ENCODE data around the gene PIP4K2C.

Gene PIP4K2C

DNA sequence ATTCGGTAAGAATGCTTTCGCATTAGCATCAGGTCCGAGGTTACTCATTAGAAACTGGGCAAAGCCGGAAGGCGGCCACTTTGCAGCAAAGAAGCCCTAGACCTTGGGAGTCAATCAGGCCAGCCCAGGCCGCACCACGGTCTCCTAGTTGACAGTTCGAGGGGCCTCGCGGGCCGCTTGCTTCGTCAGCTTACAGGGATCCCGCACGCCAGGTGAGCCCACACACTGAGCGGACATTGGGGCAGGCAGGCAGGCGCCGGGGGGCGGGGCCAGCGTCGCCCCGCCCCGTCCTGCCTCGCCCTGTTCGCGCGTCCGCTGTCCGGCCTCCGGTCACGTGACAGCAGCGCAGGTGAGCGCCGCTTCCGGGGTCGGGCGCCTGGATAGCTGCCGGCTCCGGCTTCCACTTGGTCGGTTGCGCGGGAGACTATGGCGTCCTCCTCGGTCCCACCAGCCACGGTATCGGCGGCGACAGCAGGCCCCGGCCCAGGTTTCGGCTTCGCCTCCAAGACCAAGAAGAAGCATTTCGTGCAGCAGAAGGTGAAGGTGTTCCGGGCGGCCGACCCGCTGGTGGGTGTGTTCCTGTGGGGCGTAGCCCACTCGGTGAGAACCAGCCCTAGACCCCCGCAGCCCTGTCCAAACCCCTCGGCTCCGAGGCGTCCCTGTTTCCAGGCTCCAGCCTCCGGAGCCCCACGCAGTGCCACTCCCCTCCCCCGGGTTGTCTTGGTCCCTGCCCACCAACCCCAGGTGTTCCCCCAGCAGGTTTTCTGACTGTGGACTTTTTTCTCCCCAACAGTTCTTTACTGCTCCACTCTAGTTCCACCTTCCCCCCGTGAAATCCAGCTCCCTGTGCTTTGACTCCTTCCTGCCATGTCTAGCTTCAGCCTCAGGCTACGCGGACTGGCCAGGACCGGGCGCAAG is at the start of gene PIP4K2C:
TSS of gene PIP4K2C (plus strand) at position 329 of the 918 bp plus-strand sequence. CDS start at position 427, 98 bp downstream.
- FAIRE-seq (no peak), DNase-seq (ENCODE audit: insufficient read length, low spot score) (peak; percentile 92)
- TF ChIP-seq POLR2A (IDR thresholded peaks at IDR 0.05; ENCODE audit: low read depth, low read length): no peak; the same call in 1 of the 2 replicates

DNA sequence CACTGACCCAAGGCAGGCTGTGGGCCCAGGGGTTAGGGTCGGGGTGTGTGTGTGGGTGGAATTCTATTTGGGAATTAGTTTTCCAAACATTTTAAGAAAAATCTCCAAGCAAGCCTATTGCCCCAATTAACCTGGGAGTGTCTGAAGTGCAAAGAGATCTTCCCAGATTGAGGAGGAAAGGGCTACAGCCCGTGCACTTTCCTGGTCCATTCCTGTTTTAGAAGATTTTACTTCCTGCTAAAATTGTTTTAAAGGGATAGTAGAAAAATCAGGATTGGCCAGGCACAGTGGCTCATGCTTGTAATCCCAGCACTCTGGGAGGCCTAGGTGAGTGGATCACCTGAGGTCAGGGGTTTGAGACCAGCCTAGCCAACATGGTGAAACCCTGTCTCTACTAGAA is 49.3 kb upstream of the PIP4K2C start:
- TF ChIP-seq POLR2A (IDR thresholded peaks at IDR 0.05; ENCODE audit: low read depth, low read length): no peak
- DNase-seq (ENCODE audit: insufficient read length, low spot score) (no peak), FAIRE-seq (no peak)

DNA sequence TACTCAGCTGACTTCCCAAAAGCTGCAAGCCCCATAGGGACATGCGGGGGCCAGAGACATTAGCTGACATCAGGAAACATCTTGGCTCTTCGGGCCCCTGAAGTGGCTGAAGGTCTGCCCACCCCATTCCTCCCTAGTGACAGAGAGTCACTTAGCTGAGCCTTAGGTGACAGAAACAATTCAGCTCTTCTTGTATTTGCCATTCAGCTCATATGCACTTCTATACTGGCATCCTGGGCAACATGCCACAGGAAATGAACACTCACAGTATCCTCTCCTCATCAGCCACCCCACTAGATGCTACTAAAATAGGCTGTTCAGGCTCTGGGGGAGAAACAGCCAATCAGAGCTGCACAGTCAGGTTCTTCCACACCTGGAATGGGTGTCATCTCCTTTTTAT is 47.4 kb upstream of the PIP4K2C start:
- TF ChIP-seq POLR2A (IDR thresholded peaks at IDR 0.05; ENCODE audit: low read depth, low read length): no peak
- FAIRE-seq (no peak), DNase-seq (ENCODE audit: insufficient read length, low spot score) (no peak)

DNA sequence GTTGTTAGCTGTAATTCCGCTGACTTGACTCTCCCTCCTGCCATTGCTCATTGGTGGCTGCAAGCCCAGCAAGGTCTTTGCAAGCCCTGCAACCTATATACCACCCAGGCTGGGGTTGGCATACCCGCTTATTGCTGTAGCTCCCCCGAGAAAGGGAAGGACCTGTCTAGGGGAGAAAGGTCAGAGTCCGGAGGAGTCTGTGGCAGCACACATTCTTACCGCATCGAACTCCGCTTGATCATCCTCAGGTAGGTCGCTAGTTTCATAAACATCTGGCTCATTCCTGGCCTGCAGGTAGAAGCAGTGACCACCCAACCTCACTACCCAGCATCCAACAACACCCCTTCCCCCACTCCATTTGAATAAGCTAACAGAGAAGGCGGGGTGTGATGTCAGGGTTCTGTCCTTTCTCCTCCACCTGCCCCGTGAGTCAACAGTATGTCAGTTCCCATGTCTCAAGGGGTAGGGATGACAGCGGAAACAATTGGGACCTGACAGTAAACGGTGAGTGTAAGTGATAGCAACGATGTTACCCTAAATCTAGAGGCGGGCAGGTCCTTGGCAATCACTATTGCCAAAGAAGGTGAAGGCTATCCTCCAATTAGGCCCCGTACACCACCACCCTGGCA is 45.1 kb upstream of the PIP4K2C start:
- DNase-seq (ENCODE audit: insufficient read length, low spot score) (no peak), FAIRE-seq (no peak)
- TF ChIP-seq POLR2A (IDR thresholded peaks at IDR 0.05; ENCODE audit: low read depth, low read length): no peak

DNA sequence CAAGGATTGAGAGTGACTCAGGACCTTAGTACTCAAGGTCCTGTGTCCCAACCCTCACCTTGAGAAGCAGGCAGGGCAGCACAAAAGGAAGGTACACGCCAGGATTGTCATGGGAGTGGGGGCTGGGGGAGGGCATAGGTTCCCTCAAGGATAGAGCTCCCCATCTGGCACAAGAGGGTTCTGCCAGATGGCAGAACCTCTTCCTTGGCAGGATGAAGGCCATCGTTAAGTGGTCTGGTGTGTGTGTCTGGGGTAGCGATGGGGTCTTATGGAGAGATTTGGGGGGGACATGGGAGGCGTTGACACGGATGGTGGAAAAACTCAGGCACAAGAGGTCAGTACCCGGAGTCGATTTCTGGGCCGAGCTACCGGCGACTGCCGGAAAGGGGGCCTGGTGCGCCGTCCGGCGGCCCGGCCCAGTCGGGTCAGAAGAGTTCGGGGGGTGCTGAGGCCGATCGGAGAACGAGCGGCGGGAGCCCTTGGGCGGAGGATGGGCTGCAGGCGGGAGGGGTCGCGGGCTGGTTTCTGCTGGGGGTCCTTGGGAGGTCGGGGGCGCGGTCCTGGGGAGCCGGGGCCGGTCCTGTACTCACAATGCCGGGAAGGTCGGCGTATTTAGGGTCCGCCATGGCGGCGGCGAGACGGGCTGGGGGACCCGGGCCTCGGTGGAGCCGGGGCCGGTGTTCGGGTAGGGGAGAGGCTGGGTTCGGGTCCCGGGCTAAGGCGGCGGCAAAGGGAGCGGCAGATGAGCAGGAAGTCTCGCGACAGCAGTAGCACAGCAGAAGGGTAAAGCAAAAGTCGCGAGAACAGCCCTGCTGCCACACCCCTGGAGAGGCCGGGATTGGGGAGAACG is 44.3 kb upstream of the PIP4K2C start, which contains the start of gene DCTN2:
TSS of gene DCTN2 (minus strand) at position 755 of the 850 bp plus-strand sequence. CDS start at position 626, 129 bp downstream.
- TF ChIP-seq POLR2A (IDR thresholded peaks at IDR 0.05; ENCODE audit: low read depth, low read length): peak; percentile 39; the same call in 1 of the 2 replicates
- FAIRE-seq: no peak
- peak; percentile 98 for DNase-seq (ENCODE audit: insufficient read length, low spot score)

DNA sequence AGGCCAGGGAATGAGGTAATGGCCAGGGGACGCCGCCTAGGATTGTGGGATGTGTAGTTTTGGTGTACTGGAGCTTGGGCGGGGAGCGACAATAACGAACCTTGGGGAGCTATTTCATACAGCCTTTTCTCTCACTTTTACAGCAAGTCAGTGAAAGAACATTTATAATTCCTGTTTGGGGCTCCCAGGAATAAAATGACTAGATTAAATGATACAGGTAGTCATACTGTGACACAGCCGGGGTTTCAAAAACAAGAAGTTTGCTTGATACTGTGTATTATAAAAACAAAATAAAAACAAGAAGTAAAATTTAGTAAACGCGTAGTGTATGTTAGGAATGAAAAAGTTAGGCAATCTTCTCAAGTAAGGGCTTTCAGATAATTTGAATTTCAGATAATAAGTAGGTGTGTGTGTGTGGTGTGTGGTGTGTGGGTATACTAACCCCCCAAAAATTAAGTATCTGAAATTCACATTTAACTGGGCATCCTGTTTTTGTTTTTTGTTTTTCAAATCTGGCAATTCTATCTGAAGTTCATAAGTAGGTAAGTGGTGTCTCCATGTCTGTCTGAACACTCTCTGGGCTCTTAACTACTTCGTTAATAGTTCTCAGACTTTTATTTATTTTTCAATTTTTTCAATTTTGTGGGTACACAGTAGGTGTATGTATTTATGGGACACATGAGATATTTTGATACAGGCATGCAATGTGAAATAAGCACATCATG is 43.5 kb upstream of the PIP4K2C start:
- FAIRE-seq (peak; percentile 73), DNase-seq (ENCODE audit: insufficient read length, low spot score) (no peak)
- no peak for TF ChIP-seq POLR2A (IDR thresholded peaks at IDR 0.05; ENCODE audit: low read depth, low read length)

DNA sequence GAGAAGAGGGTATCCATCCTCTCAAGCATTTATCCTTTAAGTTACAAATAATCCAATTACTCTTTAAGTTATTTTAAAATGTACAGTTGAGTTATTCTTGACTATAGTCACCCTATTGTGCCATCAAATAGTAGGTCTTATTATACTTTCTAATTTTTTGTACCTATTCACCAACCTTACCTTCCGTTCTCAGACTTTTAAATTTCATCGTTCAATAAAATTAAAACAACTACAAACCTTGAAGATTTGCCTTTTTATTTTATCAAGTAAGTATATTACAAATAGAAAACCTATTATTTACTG is 43.0 kb upstream of the PIP4K2C start:
- no peak for TF ChIP-seq POLR2A (IDR thresholded peaks at IDR 0.05; ENCODE audit: low read depth, low read length)
- DNase-seq (ENCODE audit: insufficient read length, low spot score) (no peak), FAIRE-seq (no peak)

DNA sequence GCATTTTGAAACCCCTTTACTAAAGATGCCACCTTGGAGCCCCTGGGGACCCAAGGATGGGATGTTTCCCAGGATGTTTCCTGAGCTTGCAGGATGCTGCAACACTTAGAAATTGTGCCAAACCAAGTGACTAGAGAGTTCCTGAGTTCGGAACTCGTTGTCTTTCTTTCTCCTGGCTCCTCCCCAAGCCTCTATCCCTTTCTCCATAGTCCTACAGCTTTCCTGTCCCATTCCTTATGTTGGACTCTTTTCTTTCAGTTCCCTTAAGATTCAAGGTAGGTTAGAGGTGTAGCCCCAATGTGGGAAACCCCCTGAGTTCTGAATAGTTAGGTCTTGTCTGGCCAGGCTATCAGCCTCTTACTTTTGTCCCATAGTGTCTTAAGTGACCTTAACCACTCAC is 42.5 kb upstream of the PIP4K2C start:
- TF ChIP-seq POLR2A (IDR thresholded peaks at IDR 0.05; ENCODE audit: low read depth, low read length): no peak
- DNase-seq (ENCODE audit: insufficient read length, low spot score) (no peak), FAIRE-seq (no peak)

DNA sequence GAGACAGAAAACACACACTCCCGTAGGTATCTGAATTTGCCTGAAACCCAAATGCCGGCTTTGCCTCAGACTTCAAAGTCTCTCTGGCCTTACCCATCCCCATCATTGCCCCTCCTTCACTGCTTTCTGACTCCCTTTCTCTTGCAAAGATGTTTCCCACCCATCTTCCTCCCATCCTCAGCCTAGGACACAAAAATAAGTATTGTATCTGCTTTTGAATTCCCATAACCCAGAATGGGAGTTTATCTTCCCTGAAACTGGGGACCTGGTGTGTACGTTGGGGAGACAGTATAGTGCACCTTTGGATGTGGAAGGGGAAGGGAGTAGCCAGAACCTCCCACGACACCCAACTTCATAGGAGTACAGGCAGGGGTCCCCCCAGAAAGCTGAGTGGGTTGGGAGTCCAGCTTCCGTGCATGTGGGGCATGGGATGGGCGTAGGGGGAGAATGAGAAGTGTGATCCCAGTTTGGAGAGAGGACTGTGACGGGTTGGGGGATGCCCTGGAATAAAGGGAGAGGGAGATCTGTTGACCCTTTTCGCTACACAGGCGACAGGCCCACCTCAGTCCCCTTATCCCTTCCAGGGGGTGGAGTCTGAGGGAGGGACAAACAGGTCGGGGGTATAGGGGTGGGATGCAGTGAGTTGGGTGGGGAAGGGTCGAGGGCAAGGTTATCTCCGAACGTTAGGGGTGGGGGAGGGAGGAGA is 41.6 kb upstream of the PIP4K2C start:
- no peak for DNase-seq (ENCODE audit: insufficient read length, low spot score)
- FAIRE-seq: no peak

DNA sequence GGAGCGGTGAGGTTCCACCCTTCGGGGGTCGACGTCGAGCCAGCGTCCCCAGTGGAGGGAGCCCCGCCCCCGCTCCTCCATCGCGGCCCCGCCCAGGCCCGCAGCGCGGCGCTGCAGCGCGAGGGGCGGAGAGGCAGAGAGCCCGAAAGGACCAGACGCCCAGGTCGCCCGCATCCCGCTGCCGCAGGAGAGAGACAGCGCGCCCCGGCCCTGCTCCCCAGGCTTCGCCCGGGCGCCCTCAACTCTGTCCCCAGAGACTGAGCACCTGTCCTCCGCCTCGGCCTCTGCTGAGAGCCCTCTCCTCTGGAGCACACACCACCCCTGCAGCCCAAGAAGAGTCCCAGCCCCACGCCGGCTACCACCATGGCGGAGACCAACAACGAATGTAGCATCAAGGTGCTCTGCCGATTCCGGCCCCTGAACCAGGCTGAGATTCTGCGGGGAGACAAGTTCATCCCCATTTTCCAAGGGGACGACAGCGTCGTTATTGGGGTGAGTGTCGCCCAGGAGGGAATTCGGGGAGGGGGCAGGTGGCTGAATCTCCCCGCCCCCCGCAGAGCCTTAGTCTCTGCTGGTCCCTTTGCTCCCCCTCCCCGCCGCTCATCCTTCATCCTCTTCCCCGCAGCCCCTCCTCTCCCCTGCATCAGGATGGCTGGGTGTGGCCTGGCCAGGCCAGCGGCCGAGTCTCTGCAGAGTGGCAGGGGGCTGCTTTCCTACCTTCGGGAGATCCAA is 40.9 kb upstream of the PIP4K2C start, which contains the start of gene KIF5A:
TSS of gene KIF5A (plus strand) at position 136 of the 732 bp plus-strand sequence. CDS start at position 364, 228 bp downstream.
- DNase-seq (ENCODE audit: insufficient read length, low spot score): peak; percentile 70
- TF ChIP-seq POLR2A (IDR thresholded peaks at IDR 0.05; ENCODE audit: low read depth, low read length): peak; percentile 63
- FAIRE-seq: no peak

More for the DNA sequence above, 41.6 kb upstream of the PIP4K2C start:
- no peak for TF ChIP-seq POLR2A (IDR thresholded peaks at IDR 0.05; ENCODE audit: low read depth, low read length)

DNA sequence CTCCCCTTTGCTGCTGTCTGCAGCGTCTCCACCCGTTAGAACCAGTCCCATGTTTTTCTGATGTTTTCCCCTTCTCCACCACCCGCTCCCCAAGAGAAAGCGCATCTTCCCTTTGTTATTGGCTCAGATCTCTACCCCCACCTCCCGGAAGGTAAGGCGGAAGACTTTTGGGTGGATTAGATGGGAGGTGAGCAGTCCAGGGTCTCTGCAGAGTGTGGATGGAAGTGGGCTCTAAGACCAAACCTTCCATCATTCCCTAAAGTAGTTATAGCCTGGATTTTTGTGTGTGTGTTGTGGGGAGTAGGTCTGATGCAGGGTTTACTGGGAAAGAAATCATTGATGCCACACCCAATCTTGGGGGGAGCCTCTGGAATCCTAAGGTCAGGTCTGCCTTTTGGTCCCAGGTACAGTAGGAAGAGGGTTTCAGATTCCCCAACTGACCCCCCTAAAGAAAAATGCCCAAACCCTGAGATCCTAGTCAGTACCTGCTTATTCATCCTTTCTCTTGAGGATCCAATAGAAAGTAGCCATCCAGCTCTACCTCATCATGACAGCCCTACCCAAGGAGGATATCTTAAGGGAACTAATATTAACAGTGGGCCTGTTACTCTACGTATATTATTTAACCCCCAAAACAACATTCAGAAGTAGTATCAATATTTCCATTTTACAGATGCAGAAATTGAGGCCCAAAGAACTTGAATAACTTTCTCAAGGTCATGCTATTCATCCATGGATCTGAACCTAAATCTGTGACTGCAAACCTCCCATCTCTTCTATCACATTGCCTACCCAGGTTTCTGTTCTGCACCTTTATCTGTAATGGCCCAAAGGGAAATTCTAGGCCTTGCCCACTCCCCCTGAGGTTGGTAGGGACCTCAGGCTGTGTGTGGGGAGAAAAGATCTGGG is 40.1 kb upstream of the PIP4K2C start:
- no peak for TF ChIP-seq POLR2A (IDR thresholded peaks at IDR 0.05; ENCODE audit: low read depth, low read length)
- no peak for FAIRE-seq
- DNase-seq (ENCODE audit: insufficient read length, low spot score): no peak
